ENCODE results near the gene EXOG. TPM values are rescaled to one million over a fixed set of nuclear protein-coding genes. Genes with fewer than 3 reads are reported as not detected.

EXOG gene
- total RNA-seq, 2 donors from 2014 or later: 6.4 to 12.4 TPM

DNA sequence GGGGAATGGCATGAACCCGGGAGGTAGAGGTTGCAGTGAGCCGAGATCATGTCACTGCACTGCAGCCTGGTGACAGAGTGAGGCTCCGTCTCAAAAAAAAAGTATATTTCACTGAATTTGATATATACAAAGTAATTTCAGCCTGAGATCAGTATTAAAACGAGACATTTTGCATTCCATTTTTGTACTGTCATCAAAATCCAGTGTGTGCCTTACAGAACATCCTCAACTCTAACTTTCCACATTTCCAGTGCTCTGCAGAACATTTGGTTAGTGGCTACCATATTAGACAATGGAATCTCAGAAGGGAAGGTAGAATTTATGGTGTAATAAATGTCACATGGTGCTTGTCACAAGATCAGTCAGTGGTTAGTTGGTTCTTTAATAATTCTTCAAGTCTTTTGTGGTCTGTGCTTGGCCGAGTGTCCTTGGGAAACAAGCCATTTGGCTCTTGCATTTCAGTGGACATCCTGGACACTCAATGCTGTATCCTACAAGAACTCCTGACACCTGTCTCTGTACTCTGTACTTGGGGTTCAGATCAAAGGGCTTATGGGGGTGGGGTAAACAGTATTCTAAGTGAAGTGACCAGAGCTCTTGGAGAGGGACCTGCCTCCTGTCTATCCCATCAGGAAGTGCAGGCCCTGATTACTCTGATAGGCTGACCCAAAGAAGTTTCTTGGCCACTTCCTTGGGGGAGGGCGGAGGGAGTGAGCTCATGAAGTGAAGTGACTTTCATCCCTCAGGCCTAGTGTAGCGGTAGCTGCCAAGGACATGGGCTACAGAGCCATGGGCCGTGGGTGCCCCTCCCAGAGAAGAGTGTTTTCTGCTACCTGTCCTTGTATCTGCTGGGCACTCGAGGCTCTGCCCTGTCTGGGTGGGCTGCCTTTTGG lies 38.8 kb upstream of the EXOG start:
- peaks cover 13% of the 10 kb centered on the region for H3K4me1 ChIP-seq (replicated peaks)
- H3K27me3 ChIP-seq (replicated peaks; ENCODE audit: insufficient read depth): no peaks in the 10 kb centered on the region
- intact Hi-C loops (cut with DNase I): loop anchor here (5.0 kb wide), 1 partner anchor 35 kb away; no protein-coding TSS in a partner anchor
- H3K27ac ChIP-seq: no peak overlapping the region
- H3K9me3 ChIP-seq: no peaks in the 10 kb centered on the region
- H3K4me3 ChIP-seq: no peak overlapping the region
- TF ChIP-seq POLR2AphosphoS5 (IDR thresholded peaks at IDR 0.05) (peak; percentile 48), POLR2A (IDR thresholded peaks at IDR 0.05) (no peak)
- no peak for DNase-seq (ENCODE audit: low spot score)
- WGBS: 68% methylated on average over 9 of the region's 9 CpGs
- no peaks in the 10 kb centered on the region for H3K36me3 ChIP-seq

DNA sequence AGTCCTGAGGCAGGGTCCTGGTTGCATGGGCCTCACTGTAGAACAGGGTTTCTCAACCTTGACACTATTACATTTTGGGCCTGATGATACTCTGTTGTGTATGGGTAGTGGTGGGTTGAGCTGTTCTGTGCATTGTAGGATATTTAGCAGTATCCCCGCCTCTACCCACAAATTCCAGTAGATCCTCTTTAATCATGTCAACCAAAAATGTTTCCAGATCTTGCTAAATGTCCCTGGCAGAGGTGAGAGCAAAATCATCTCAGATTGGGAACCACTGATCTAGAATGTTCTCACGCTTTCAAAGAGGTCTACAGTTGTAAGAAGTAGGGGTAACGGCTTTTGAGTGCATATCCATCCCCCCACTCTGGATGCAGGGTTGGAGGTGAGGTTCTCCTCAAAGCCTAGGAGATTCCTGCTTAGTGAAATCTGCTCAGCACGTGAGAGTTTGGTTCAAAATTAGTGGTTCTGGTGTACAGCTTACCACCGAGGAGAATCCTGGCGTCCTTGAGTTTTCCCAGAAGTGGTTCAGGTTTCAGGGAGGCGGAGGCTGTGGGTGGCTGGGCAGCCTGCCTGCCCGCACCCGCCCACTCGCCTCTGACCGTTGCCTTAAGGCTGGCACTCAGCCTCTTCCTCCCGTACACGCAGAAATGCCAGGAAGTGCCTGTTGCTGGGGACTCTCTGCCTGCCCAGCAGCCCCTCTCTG lies 37.2 kb upstream of the EXOG start:
- H3K27me3 ChIP-seq (replicated peaks; ENCODE audit: insufficient read depth): no peaks in the 10 kb centered on the region
- peak overlapping the region; percentile 56 to 62 for H3K27ac ChIP-seq
- H3K36me3 ChIP-seq: no peaks in the 10 kb centered on the region
- peaks cover 13% of the 10 kb centered on the region for H3K4me1 ChIP-seq (replicated peaks)
- no peaks in the 10 kb centered on the region for H3K9me3 ChIP-seq
- WGBS: 46% methylated on average over 13 of the region's 13 CpGs
- peak; percentile 72 for DNase-seq (ENCODE audit: low spot score)
- intact Hi-C loops (cut with DNase I): loop anchor here (5.0 kb wide), 1 partner anchor 33 kb away; no protein-coding TSS in a partner anchor
- peak overlapping the region in 1 of 2 donors; percentile 20 for H3K4me3 ChIP-seq
- TF ChIP-seq, protein P1, sequence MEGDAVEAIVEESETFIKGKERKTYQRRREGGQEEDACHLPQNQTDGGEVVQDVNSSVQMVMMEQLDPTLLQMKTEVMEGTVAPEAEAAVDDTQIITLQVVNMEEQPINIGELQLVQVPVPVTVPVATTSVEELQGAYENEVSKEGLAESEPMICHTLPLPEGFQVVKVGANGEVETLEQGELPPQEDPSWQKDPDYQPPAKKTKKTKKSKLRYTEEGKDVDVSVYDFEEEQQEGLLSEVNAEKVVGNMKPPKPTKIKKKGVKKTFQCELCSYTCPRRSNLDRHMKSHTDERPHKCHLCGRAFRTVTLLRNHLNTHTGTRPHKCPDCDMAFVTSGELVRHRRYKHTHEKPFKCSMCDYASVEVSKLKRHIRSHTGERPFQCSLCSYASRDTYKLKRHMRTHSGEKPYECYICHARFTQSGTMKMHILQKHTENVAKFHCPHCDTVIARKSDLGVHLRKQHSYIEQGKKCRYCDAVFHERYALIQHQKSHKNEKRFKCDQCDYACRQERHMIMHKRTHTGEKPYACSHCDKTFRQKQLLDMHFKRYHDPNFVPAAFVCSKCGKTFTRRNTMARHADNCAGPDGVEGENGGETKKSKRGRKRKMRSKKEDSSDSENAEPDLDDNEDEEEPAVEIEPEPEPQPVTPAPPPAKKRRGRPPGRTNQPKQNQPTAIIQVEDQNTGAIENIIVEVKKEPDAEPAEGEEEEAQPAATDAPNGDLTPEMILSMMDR (IDR thresholded peaks at IDR 0.05): no peak
- TF ChIP-seq POLR2A (IDR thresholded peaks at IDR 0.05): peak; percentile 39
- TF ChIP-seq POLR2AphosphoS5 (IDR thresholded peaks at IDR 0.05): peak; percentile 62

DNA sequence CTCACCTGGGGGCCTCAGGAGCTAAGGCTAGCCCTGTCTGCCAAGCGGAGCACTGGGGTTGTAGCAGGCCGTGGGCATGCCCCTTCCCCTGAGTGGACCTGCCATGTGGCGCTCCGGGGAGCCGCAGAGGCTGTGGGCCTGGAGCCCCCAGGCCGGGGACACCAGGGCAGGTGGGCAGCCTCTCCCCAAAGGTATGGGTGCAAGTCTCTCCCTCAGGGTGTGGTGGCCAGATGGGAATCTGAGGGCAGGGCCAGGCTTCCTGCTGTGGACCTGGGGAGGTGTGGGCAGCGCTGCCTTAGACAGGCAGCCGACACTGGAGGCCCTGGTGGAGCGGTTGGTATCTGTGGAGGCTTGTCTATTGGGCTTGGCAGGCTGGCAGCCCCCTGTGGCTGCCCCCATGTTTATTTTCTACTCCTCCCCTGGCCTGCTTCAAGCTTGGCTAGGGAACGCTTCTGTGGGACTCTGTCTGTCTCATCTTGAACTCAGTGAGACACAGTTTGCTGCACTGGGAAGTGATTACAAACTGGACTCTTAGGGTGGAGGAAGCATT lies 36.6 kb upstream of the EXOG start:
- WGBS: 50% methylated on average over 9 of the region's 10 CpGs
- no peak for DNase-seq (ENCODE audit: low spot score)
- no peaks in the 10 kb centered on the region for H3K36me3 ChIP-seq
- H3K27ac ChIP-seq: peak overlapping the region; percentile 56 to 62
- peak overlapping the region in 1 of 2 donors; percentile 20 for H3K4me3 ChIP-seq
- no peaks in the 10 kb centered on the region for H3K27me3 ChIP-seq (replicated peaks; ENCODE audit: insufficient read depth)
- intact Hi-C loops (cut with DNase I): loop anchor here (5.0 kb wide), 1 partner anchor 33 kb away; no protein-coding TSS in a partner anchor
- H3K9me3 ChIP-seq: no peaks in the 10 kb centered on the region
- peaks cover 13% of the 10 kb centered on the region for H3K4me1 ChIP-seq (replicated peaks)
- TF ChIP-seq, protein P1 (IDR thresholded peaks at IDR 0.05): no peak
- peak; percentile 6 for TF ChIP-seq POLR2A (IDR thresholded peaks at IDR 0.05)

DNA sequence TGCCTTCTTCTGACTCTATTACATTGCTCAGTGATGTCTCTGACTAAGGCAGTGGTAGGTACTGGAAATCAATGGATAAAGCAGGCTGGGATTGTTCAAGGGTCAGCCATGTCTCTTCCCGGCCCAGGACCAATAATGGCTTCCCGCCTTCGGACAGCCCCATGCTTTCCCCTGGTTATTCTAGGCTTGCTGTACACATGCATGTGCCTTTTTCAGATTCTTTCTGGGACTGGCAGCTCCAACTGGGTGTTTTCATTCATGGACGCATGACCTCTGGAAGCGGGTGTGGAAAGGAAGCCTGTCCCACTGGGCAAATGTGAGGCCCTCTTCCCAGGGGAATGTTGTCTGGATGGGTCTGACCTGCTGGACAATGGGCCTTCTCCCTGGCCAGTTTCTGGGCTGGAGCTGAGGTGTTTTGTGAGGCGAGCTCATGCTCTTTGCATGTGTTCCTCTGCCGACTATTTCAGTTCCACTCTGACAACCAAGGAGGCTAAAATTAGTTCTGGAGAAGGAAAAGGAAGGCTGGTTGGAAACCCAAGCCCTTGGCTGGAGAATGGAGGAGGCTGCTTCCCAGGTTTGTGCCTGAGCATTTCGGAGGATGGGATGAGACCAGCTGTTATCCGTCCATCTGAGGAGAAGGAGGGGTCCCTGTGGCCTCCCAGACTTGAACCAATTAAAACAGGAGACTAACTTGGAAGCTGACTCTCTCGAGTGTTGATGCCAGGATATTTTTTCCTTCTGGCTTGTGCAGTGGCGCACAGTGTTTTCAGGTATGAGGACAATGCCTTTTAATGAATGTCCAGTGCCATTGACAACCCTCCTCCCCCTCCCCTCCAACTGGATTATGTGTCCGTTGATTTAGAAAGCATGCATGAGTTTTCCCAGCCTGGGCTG lies 35.5 kb upstream of the EXOG start:
- H3K36me3 ChIP-seq: no peaks in the 10 kb centered on the region
- H3K4me3 ChIP-seq: no peak overlapping the region
- TF ChIP-seq, protein P1 (IDR thresholded peaks at IDR 0.05): no peak
- TF ChIP-seq POLR2A (IDR thresholded peaks at IDR 0.05) (no peak), POLR2AphosphoS5 (IDR thresholded peaks at IDR 0.05) (no peak)
- no peak for DNase-seq (ENCODE audit: low spot score)
- H3K9me3 ChIP-seq: no peaks in the 10 kb centered on the region
- H3K27me3 ChIP-seq (replicated peaks; ENCODE audit: insufficient read depth): no peaks in the 10 kb centered on the region
- intact Hi-C loops (cut with DNase I): no loop called here
- peaks cover 13% of the 10 kb centered on the region for H3K4me1 ChIP-seq (replicated peaks)
- H3K27ac ChIP-seq: peak overlapping the region; percentile 56 to 62
- WGBS: 54% methylated on average over 12 of the region's 12 CpGs

Data from prostate gland (tissue), 2 donors.